ENCODE results near the gene EGFL7.

- TF ChIP-seq CTCF (conservative IDR thresholded peaks at IDR 0.05) (no peak), ZFX (IDR thresholded peaks at IDR 0.05) (no peak)
Measured at GRCh38 chr9:136695435-136695895, 32.7 kb downstream of the EGFL7 start.
